GM19035 (cell line): ENCODE data around the gene ST8SIA3.
"Not testable (repeated sequence)": the region's sequence is repeated elsewhere in the genome, so short reads cannot be mapped to it uniquely, and the experiment has no call there.

Experiments used
- ATAC-seq: cut with Tn5 transposase; IDR thresholded peaks from one replicate; pipeline ENCODE4 v1.9.1; 2021; ENCODE audit not compliant: unreplicated experiment

Gene ST8SIA3

GRCh38 chr18:57364460-57364859, 12.1 kb downstream of the ST8SIA3 start:
- no peak for ATAC-seq

DNA sequence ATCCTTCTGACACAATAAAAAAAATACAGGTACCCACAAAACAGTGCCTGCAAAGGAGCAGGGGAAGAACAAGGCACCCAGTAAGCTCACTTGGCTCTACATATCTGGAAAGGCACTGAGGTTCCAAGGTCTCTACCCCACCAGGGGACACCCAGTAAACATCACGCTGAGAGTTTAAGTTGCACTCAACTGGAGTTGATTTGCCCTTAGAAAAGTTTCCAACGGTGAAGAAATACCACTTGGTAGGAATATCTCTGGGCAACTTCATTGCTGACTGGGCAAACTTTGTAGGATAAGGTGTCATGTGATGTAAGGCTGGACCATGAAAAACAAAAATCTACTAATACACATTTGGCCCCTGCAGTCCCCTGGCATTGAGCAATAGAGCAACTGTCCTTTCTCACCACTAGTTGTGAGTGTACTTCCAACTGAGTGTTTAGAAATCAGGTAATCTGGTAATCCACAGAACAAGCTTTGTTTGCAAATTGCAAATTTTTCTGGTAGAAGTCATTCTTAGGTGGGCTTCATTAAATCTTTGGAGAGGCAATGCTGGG, 14.2 kb downstream of the ST8SIA3 start:
- no peak for ATAC-seq

DNA sequence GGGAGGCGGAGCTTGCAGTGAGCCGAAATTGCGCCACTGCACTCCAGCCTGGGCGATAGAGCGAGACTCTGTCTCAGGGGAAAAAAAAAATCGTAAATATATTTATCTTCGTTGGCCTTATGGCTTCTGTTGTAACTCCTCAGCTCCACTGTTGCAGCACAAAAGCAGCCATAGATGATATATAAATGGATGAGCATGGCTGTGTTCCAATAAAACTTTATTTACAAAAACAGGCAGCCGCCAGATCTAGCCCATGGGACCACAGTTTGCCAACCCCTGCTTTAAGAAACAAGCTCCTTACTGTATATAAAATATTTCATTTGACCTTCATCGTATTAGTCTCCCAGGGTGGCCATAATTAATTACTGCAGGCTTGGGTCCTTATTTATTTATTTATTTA, 20.1 kb downstream of the ST8SIA3 start:
- ATAC-seq: no peak

GRCh38 chr18:57373017-57373416, 20.7 kb downstream of the ST8SIA3 start:
- no peak for ATAC-seq

GRCh38 chr18:57376503-57376902, 24.1 kb downstream of the ST8SIA3 start:
- no peak for ATAC-seq

DNA sequence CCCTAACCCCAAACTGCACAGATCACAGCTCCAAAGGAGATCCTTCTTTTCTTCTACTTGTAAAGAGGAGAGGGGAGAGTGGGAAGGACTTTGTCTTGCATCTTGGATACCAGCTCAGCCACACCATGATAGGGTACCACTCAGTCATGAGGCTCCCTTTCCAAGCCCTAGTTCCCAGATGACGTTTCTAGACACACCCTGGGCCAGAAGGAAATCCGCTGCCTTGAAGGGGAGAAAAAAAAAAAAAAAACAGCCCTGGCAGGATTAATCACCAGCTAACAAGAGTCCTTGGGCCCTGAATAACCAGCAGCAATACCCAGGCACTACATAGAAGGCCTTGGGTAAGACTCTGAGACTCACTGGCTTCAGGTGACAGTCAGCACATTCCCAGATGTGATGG, 36.9 kb downstream of the ST8SIA3 start:
- no peak for ATAC-seq

DNA sequence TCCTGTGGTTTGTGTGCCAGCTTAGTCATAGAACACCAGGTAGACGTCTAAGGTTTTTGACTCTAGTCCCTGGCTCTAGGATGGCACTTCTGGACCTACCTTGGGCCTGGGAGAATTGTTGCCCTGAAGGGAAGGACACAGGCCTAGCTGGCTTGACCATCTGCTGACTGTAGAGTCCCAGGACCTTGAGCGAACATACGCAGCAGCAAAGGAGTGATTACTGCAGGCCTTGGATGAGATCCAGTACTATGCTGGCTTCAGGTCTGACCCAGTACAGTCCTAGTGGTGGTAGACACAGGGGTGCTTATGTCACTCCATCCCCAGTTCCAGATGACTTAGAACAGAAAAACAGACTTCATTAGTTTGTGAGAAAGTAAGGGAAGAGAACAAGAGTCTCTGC, 37.7 kb downstream of the ST8SIA3 start:
- ATAC-seq: no peak

DNA sequence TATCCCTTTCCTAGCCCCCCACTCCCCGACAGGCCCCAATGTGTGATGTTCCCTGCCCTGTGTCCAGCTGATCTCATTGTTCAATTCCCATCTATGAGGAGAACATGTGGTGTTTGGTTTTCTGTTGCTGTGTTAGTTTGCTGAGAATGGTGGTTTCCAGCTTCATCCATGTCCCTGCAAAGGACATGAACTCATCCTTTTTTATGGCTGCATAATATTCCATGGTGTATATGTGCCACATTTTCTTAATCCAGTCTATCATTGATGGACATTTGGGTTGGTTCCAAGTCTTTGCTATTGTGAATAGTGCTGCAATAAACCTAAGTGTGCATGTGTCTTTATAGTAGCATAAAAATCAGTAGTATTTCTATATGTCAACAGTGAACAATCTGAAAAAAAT, 42.4 kb downstream of the ST8SIA3 start:
- not testable (repeated sequence) for ATAC-seq

GRCh38 chr18:57396831-57397230, 44.5 kb downstream of the ST8SIA3 start:
- not testable (repeated sequence) for ATAC-seq

GRCh38 chr18:57397440-57398132, 45.2 kb downstream of the ST8SIA3 start:
- no peak for ATAC-seq

- no peak for ATAC-seq
These were observed 52.0 kb downstream of the ST8SIA3 start for GRCh38 chr18:57404345-57404744.

DNA sequence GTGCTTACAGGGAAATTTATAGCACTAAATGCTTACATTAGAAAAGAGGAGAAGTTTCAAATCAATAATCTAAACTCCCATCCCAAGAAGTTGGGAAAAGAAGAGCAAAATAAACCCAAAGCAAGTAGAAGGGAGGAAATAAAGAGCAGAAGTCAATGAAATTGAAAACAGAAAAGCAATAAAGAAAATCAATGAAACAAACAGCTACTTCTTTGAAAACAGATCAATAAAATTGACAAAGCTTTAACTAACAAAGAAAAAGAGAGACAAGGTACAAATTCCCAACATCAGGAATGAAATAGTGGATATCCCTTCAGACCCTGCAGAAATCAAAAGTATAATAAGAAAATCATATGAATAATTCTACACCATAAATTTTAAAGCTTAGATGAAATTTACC, 57.3 kb downstream of the ST8SIA3 start:
- no peak for ATAC-seq

- no peak for ATAC-seq
These were observed 58.4 kb downstream of the ST8SIA3 start for GRCh38 chr18:57410749-57411148.

DNA sequence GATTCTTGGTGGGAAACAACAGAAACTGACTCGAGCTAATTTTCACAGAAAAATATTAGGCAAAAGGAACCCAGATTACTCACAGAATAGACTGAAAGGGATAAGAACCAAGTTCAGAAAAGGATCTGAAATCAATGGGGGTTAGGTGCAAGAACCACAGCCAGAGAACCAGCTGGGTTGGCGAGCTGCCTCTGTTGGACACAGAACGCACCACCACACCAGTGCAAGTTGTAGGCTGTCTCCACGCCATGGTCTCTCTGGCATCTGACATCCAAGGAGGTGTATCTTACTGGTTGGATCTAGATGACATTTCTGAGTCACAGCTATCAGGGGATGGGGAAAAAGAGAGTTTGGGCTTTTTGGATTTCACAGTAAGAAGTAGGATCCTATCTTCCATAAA, 64.2 kb downstream of the ST8SIA3 start:
- no peak for ATAC-seq
